Measurements from ENCODE around the gene PCDHA9. TPM values are rescaled to one million over a fixed set of nuclear protein-coding genes. Genes with fewer than 3 reads are reported as not detected.

PCDHA9 gene
- polyA plus RNA-seq, 2 of the 4 experiments (the other 2 are of a cell fraction): 0.03 TPM; not detected in 1

DNA sequence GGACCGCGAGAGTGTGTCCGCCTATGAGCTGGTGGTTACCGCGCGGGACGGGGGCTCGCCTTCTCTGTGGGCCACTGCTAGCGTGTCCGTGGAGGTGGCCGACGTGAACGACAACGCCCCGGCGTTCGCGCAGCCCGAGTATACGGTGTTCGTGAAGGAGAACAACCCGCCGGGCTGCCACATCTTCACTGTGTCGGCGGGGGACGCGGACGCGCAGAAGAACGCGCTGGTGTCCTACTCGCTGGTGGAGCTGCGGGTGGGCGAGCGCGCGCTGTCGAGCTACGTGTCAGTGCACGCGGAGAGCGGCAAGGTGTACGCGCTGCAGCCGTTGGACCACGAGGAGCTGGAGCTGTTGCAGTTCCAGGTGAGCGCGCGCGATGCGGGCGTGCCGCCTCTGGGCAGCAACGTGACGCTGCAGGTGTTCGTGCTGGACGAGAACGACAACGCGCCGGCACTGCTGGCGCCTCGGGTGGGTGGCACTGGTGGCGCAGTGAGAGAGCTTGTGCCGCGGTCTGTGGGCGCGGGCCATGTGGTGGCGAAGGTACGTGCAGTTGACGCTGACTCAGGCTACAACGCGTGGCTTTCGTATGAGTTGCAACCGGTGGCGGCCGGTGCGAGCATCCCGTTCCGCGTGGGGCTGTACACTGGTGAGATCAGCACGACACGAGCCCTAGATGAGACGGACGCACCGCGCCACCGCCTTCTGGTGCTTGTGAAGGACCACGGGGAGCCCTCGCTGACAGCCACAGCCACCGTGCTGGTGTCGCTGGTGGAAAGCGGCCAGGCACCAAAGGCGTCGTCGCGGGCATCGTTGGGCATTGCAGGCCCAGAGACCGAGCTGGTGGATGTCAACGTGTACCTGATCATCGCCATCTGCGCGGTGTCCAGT, 12.3 kb upstream of the PCDHA9 start:
- POLR2A ChIA-PET: no interaction called here
- WGBS (ENCODE audit: missing lambda C conversion rate): 86% methylated on average over 91 of the region's 103 CpGs
- no peak for FAIRE-seq

DNA sequence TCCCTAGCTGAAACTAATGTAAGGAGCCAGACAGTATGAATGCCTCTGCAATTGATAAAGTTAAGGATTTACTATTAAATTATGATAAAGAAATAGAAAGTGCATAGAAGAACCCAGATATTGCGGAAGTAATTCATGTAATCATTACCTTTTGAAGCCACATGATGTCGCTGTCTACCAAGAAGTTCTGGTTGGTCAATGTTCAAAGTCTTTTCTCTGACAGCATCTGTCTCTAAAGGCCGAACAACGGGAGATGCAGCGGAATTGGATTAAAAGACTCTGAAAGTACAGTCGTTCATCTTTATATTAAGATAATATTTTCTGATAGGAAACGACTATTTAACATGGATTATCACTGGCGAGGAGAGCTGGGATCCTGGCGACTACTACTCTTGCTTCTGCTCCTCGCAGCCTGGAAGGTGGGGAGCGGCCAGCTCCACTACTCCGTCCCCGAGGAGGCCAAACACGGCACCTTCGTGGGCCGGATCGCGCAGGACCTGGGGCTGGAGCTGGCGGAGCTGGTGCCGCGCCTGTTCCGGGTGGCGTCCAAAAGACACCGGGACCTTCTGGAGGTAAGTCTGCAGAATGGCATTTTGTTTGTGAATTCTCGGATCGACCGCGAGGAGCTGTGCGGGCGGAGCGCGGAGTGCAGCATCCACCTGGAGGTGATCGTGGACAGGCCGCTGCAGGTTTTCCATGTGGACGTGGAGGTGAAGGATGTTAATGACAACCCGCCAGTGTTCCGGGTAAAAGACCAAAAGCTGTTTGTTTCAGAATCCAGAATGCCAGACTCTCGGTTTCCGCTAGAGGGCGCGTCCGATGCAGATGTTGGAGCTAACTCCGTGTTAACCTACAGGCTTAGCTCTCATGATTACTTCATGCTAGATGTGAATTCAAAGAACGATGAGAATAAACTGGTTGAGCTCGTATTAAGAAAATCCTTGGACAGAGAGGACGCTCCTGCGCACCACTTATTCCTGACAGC, 6.9 kb upstream of the PCDHA9 start, which contains the start of gene PCDHA8:
Gene PCDHA8, plus strand, starts transcription at position 210 of the 985 bp plus-strand sequence. Its CDS starts 135 bp downstream, at position 345.
- H3K4me3 ChIP-seq: peak within 1 kb of the TSS; percentile 42
- WGBS (ENCODE audit: missing lambda C conversion rate): 54% methylated on average over 40 of the region's 47 CpGs
- ChIA-PET CTCF (interaction anchor here (0.6 to 2.4 kb wide), 28 partner anchors 8 to 528 kb away, joined by 3 to 18 read pairs (median 3); partner anchors contain the start of genes PCDHA1, PCDHA11, PCDHA12 and PCDHA5), POLR2A (no interaction called here)
- FAIRE-seq (no peak), ATAC-seq (peak; percentile 78 to 82; a peak in 5 of 6 replicates), DNase-seq (ENCODE audit: low read depth in 1 of 2, low spot score in 1 of 2) (peak; percentile 20 to 46)
- H3K27ac ChIP-seq: no peak within 1 kb of the TSS
- no peaks in the 10 kb centered on the region for H3K4me1 ChIP-seq
- peak within 1 kb of the TSS; percentile 55 for H3K4me2 ChIP-seq
- 0 out of 3 replicates have a peak, but pooled peaks cover 3% of the 10 kb centered on the region for H3K9me3 ChIP-seq
- TF ChIP-seq TFCP2L1 (CRISPR knock-in tag; IDR thresholded peaks at IDR 0.05) (no peak), NFE2L2 (conservative IDR thresholded peaks at IDR 0.05; ENCODE audit: low read length) (no peak), FOSL2 (IDR thresholded peaks at IDR 0.05) (no peak), FOSL2 (CRISPR knock-in tag; IDR thresholded peaks at IDR 0.05) (no peak), CHD2 (IDR thresholded peaks at IDR 0.05; ENCODE audit: low read length, partially characterized antibody) (no peak), RARB (CRISPR knock-in tag; IDR thresholded peaks at IDR 0.05) (no peak), SREBF2 (IDR thresholded peaks at IDR 0.05) (no peak), GATA3 (IDR thresholded peaks at IDR 0.05; ENCODE audit: borderline replicate concordance) (no peak), NR3C1 (IDR thresholded peaks at IDR 0.05) (no peak), HOXB13 (CRISPR knock-in tag; IDR thresholded peaks at IDR 0.05; ENCODE audit: low read depth) (no peak), RFX5 (IDR thresholded peaks at IDR 0.05) (no peak), RAD21 (conservative IDR thresholded peaks at IDR 0.05 in 1 of 2, IDR thresholded peaks at IDR 0.05 in 1 of 2) (peak; percentile 50 to 55), TP53 (CRISPR knock-in tag; IDR thresholded peaks at IDR 0.05) (no peak), RCOR1 (IDR thresholded peaks at IDR 0.05; ENCODE audit: low read depth, low read length) (no peak), FOSB (CRISPR knock-in tag; IDR thresholded peaks at IDR 0.05) (no peak), SMC3 (IDR thresholded peaks at IDR 0.05) (0 out of 3 replicates have a peak, but pooled peaks have one; percentile 12), JUN (IDR thresholded peaks at IDR 0.05) (no peak), CBX8 (IDR thresholded peaks at IDR 0.05) (no peak), MYC (IDR thresholded peaks at IDR 0.05; ENCODE audit: borderline replicate concordance, low read length) (no peak), JUNB (IDR thresholded peaks at IDR 0.05) (no peak)
- TF ChIP-seq, protein P1, sequence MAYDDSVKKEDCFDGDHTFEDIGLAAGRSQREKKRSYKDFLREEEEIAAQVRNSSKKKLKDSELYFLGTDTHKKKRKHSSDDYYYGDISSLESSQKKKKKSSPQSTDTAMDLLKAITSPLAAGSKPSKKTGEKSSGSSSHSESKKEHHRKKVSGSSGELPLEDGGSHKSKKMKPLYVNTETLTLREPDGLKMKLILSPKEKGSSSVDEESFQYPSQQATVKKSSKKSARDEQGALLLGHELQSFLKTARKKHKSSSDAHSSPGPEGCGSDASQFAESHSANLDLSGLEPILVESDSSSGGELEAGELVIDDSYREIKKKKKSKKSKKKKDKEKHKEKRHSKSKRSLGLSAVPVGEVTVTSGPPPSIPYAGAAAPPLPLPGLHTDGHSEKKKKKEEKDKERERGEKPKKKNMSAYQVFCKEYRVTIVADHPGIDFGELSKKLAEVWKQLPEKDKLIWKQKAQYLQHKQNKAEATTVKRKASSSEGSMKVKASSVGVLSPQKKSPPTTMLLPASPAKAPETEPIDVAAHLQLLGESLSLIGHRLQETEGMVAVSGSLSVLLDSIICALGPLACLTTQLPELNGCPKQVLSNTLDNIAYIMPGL (CRISPR knock-in tag; IDR thresholded peaks at IDR 0.05; ENCODE audit: borderline replicate concordance): no peak
- TF ChIP-seq, protein P2, sequence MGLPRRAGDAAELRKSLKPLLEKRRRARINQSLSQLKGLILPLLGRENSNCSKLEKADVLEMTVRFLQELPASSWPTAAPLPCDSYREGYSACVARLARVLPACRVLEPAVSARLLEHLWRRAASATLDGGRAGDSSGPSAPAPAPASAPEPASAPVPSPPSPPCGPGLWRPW (IDR thresholded peaks at IDR 0.05): no peak
- TF ChIP-seq, protein P3, sequence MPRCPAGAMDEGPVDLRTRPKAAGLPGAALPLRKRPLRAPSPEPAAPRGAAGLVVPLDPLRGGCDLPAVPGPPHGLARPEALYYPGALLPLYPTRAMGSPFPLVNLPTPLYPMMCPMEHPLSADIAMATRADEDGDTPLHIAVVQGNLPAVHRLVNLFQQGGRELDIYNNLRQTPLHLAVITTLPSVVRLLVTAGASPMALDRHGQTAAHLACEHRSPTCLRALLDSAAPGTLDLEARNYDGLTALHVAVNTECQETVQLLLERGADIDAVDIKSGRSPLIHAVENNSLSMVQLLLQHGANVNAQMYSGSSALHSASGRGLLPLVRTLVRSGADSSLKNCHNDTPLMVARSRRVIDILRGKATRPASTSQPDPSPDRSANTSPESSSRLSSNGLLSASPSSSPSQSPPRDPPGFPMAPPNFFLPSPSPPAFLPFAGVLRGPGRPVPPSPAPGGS (IDR thresholded peaks at IDR 0.05): no peak
- TF ChIP-seq, protein P4, sequence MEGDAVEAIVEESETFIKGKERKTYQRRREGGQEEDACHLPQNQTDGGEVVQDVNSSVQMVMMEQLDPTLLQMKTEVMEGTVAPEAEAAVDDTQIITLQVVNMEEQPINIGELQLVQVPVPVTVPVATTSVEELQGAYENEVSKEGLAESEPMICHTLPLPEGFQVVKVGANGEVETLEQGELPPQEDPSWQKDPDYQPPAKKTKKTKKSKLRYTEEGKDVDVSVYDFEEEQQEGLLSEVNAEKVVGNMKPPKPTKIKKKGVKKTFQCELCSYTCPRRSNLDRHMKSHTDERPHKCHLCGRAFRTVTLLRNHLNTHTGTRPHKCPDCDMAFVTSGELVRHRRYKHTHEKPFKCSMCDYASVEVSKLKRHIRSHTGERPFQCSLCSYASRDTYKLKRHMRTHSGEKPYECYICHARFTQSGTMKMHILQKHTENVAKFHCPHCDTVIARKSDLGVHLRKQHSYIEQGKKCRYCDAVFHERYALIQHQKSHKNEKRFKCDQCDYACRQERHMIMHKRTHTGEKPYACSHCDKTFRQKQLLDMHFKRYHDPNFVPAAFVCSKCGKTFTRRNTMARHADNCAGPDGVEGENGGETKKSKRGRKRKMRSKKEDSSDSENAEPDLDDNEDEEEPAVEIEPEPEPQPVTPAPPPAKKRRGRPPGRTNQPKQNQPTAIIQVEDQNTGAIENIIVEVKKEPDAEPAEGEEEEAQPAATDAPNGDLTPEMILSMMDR (IDR thresholded peaks at IDR 0.05): peak; percentile 33; the same call in 1 of the 3 replicates

More for the DNA sequence above, 12.3 kb upstream of the PCDHA9 start:
- Histone ChIP-seq H3K4me1 (no peaks in the 10 kb centered on the region), H3K4me3 (no peak overlapping the region), H3K27ac (no peak overlapping the region), H3K4me2 (no peak overlapping the region), H3K9me3 (peaks cover 5% of the 10 kb centered on the region; the same call in 1 of the 3 replicates)
- no peak for ATAC-seq
- TF ChIP-seq ZC3H11A (IDR thresholded peaks at IDR 0.05) (no peak), JUN (IDR thresholded peaks at IDR 0.05) (no peak), GATA3 (IDR thresholded peaks at IDR 0.05; ENCODE audit: borderline replicate concordance) (no peak), NR3C1 (IDR thresholded peaks at IDR 0.05) (no peak), TFCP2L1 (CRISPR knock-in tag; IDR thresholded peaks at IDR 0.05) (no peak), SMC3 (IDR thresholded peaks at IDR 0.05) (no peak)
- TF ChIP-seq, protein P1 (CRISPR knock-in tag; IDR thresholded peaks at IDR 0.05; ENCODE audit: borderline replicate concordance): no peak
- DNase-seq (ENCODE audit: low read depth in 1 of 2, low spot score in 1 of 2): no peak
- CTCF ChIA-PET: interaction anchor here (0.8 to 1.0 kb wide), 4 partner anchors 14 to 40 kb away, joined by 3 to 4 read pairs (median 3); partner anchors contain the start of genes PCDHA12 and PCDHA5
